DOHH2 (cell line): Measurements from ENCODE around the gene ARL15.

Source experiments
- H3F3A ChIP-seq: fragments of 200-600 bp; sonication (generic), shearing (Covaris generic); 2 replicates; pipeline ENCODE4 v1.6.0; 2016; ENCODE audit warnings: antibody characterized with exemption, mild to moderate bottlenecking; ENCODE audit not compliant: control insufficient read depth, insufficient read depth
- H3K27ac ChIP-seq: fragments of 200-600 bp; sonication (generic); 2 replicates; pipeline ENCODE4 v1.5.1; 2014; ENCODE audit warnings: low read depth, mild to moderate bottlenecking, low read length, moderate library complexity
- H3K27me3 ChIP-seq: fragments of 200-600 bp; sonication (generic); 2 replicates; pipeline ENCODE4 v1.6.1; 2014; ENCODE audit warnings: mild to moderate bottlenecking, low read length, mixed read lengths; ENCODE audit not compliant: control insufficient read depth
- H3K36me3 ChIP-seq: fragments of 200-600 bp; sonication (generic); 2 replicates; pipeline ENCODE4 v1.6.1; 2014; ENCODE audit warnings: mild to moderate bottlenecking, low read length, moderate library complexity, mixed read lengths; ENCODE audit not compliant: control insufficient read depth
- H3K4me1 ChIP-seq: fragments of 200-600 bp; sonication (generic); 2 replicates; pipeline ENCODE4 v1.6.1; 2014; ENCODE audit warnings: mild to moderate bottlenecking, low read length, mixed read lengths; ENCODE audit not compliant: control insufficient read depth
- H3K4me2 ChIP-seq: fragments of 200-600 bp; sonication (generic); 2 replicates; pipeline ENCODE4 v1.6.0; 2014; ENCODE audit warnings: mild to moderate bottlenecking, low read length, moderate library complexity
- H3K4me3 ChIP-seq: fragments of 200-600 bp; sonication (generic); 2 replicates; pipeline ENCODE4 v1.5.1; 2014; ENCODE audit warnings: mild to moderate bottlenecking, low read length, mixed read lengths
- H3K79me2 ChIP-seq: fragments of 200-600 bp; sonication (generic); 2 replicates; pipeline ENCODE4 v1.6.1; 2014; ENCODE audit warnings: mild to moderate bottlenecking, low read length, mixed read lengths; ENCODE audit not compliant: control insufficient read depth
- H3K9me2 ChIP-seq: fragments of 200-600 bp; sonication (generic); replicated peaks from 2 replicates; pipeline ENCODE4 v1.6.1; 2014; ENCODE audit warnings: mild to moderate bottlenecking, low read length, mixed read lengths; ENCODE audit not compliant: control insufficient read depth
- H3K9me3 ChIP-seq: fragments of 200-600 bp; sonication (generic); 2 replicates; pipeline ENCODE4 v1.6.1; 2014; ENCODE audit warnings: antibody characterized with exemption, low read length, mixed read lengths; ENCODE audit not compliant: control insufficient read depth, insufficient read depth
- H4K20me1 ChIP-seq: fragments of 200-600 bp; sonication (generic); 2 replicates; pipeline ENCODE4 v1.6.0; 2014; ENCODE audit warnings: low read depth, mild to moderate bottlenecking, antibody characterized with exemption, low read length, moderate library complexity; ENCODE audit not compliant: control insufficient read depth, insufficient read depth
- CTCF ChIP-seq: fragments of 200-600 bp; sonication (generic); IDR thresholded peaks from one replicate; pipeline ENCODE4 v1.5.1; 2014; ENCODE audit warnings: antibody characterized with exemption, mild to moderate bottlenecking, low read depth, low read length; ENCODE audit not compliant: poor library complexity, severe bottlenecking
- EZH2phosphoT487 ChIP-seq: fragments of 200-600 bp; sonication (generic); IDR thresholded peaks from 2 replicates; pipeline ENCODE4 v1.6.1; 2017; ENCODE audit warnings: borderline replicate concordance, mild to moderate bottlenecking, antibody characterized with exemption, low read length, moderate library complexity, mixed read lengths

Gene ARL15

GRCh38 chr5:54298947-54299346 is 11.4 kb downstream of the ARL15 start:
- Histone ChIP-seq H3K9me3 (no peaks in the 10 kb centered on the region), H3K4me1 (peaks cover 27% of the 10 kb centered on the region), H3F3A (no peaks in the 10 kb centered on the region), H4K20me1 (no peaks in the 10 kb centered on the region), H3K36me3 (no peaks in the 10 kb centered on the region), H3K79me2 (0 out of 2 replicates have a peak, but pooled peaks cover 7% of the 10 kb centered on the region), H3K27me3 (no peaks in the 10 kb centered on the region), H3K9me2 (no peaks in the 10 kb centered on the region), H3K4me2 (no peak overlapping the region), H3K4me3 (no peak overlapping the region), H3K27ac (no peak overlapping the region)
- TF ChIP-seq EZH2phosphoT487, result no peak
- TF ChIP-seq CTCF, result no peak

GRCh38 chr5:54296386-54296785 is 14.0 kb downstream of the ARL15 start:
- Histone ChIP-seq H4K20me1 (no peaks in the 10 kb centered on the region), H3K79me2 (0 out of 2 replicates have a peak, but pooled peaks cover 7% of the 10 kb centered on the region), H3K27ac (no peak overlapping the region), H3K4me1 (peaks cover 27% of the 10 kb centered on the region), H3K27me3 (no peaks in the 10 kb centered on the region), H3K36me3 (no peaks in the 10 kb centered on the region), H3K4me3 (no peak overlapping the region), H3K9me2 (no peaks in the 10 kb centered on the region), H3F3A (no peaks in the 10 kb centered on the region), H3K9me3 (no peaks in the 10 kb centered on the region), H3K4me2 (no peak overlapping the region)
- TF ChIP-seq CTCF (no peak), EZH2phosphoT487 (no peak)

GRCh38 chr5:54295651-54296276 is 14.6 kb downstream of the ARL15 start:
- H3K27ac ChIP-seq, result no peak overlapping the region
- TF ChIP-seq CTCF, result no peak
- TF ChIP-seq EZH2phosphoT487, result no peak
- peaks cover 9% of the 10 kb centered on the region; the same call in 1 of the 2 replicates for H3K79me2 ChIP-seq
- H3K27me3 ChIP-seq, result no peaks in the 10 kb centered on the region
- H3F3A ChIP-seq, result no peaks in the 10 kb centered on the region
- H4K20me1 ChIP-seq, result no peaks in the 10 kb centered on the region
- H3K9me3 ChIP-seq, result no peaks in the 10 kb centered on the region
- H3K4me2 ChIP-seq, result no peak overlapping the region
- H3K36me3 ChIP-seq, result no peaks in the 10 kb centered on the region
- peaks cover 27% of the 10 kb centered on the region for H3K4me1 ChIP-seq
- no peak overlapping the region for H3K4me3 ChIP-seq
- no peaks in the 10 kb centered on the region for H3K9me2 ChIP-seq
